SU-DHL-6 (cell line): ENCODE measurements around the gene PNMA8C.

Source experiments
- CTCF ChIP-seq: fragments of 200-600 bp; sonication (generic); IDR thresholded peaks from one replicate; pipeline ENCODE4 v1.5.1; 2017; ENCODE audit warnings: antibody characterized with exemption, mild to moderate bottlenecking, low read length, moderate library complexity; ENCODE audit not compliant: insufficient read depth, poor library complexity, severe bottlenecking
- EZH2phosphoT487 ChIP-seq: fragments of 200-600 bp; sonication (generic), shearing (Covaris generic); conservative IDR thresholded peaks from 2 replicates; pipeline ENCODE4 v1.6.1; 2018; ENCODE audit warnings: mild to moderate bottlenecking, antibody characterized with exemption, low read length, moderate library complexity, mixed read lengths

GRCh38 chr19:46383846-46384245 is 44.9 kb downstream of the PNMA8C start:
- no peak for TF ChIP-seq CTCF
- TF ChIP-seq EZH2phosphoT487 = no peak
